Measurements from ENCODE around the gene SLC18A3. TPM values are rescaled to one million over a fixed set of nuclear protein-coding genes. Genes with fewer than 3 reads are reported as not detected.

SLC18A3 gene
- total RNA-seq, 3 donors from 2014 or later = not detected

DNA sequence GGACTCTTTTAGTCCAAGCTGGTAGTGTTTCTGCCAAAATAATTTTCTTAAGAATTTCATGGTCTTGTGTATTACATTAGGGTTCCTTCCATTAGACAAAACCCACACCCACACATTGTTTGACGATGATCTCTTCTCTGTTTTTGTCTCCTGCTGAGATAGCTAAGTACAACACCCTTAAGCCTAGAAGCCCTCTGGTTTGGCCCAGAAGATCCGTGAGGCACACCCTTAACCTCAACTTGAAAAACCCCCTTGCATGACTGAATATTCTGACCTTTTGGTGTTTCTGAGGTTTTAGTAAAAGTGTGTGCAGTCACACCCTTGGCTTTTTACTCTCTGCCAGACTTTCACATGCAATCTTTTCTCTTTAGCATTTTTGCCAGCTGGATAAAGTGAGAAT, 41.9 kb upstream of the SLC18A3 start:
- intact Hi-C loops (cut with DNase I; ENCODE audit: low total_unique reads) = no loop called here

GRCh38 chr10:49569031-49569631, 41.0 kb upstream of the SLC18A3 start:
- Histone ChIP-seq H3K27me3 (no peaks in the 10 kb centered on the region), H3K4me1 (no peaks in the 10 kb centered on the region), H3K9me3 (peaks cover 0 to 8% of the 10 kb centered on the region in 2 donors), H3K36me3 (no peaks in the 10 kb centered on the region), H3K4me3 (no peak overlapping the region), H3K27ac (peak overlapping the region in 1 of 2 donors; percentile 12)
- intact Hi-C loops (cut with DNase I; ENCODE audit: low total_unique reads) = no loop called here
- TF ChIP-seq, protein P1, sequence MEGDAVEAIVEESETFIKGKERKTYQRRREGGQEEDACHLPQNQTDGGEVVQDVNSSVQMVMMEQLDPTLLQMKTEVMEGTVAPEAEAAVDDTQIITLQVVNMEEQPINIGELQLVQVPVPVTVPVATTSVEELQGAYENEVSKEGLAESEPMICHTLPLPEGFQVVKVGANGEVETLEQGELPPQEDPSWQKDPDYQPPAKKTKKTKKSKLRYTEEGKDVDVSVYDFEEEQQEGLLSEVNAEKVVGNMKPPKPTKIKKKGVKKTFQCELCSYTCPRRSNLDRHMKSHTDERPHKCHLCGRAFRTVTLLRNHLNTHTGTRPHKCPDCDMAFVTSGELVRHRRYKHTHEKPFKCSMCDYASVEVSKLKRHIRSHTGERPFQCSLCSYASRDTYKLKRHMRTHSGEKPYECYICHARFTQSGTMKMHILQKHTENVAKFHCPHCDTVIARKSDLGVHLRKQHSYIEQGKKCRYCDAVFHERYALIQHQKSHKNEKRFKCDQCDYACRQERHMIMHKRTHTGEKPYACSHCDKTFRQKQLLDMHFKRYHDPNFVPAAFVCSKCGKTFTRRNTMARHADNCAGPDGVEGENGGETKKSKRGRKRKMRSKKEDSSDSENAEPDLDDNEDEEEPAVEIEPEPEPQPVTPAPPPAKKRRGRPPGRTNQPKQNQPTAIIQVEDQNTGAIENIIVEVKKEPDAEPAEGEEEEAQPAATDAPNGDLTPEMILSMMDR (IDR thresholded peaks at IDR 0.05) = no peak
- TF ChIP-seq POLR2A (IDR thresholded peaks at IDR 0.05) (no peak), POLR2AphosphoS5 (IDR thresholded peaks at IDR 0.05) (no peak)
- no peak for DNase-seq (ENCODE audit: low spot score in 2 of 2)

More for the DNA sequence above, 41.9 kb upstream of the SLC18A3 start:
- Histone ChIP-seq H3K36me3 (no peaks in the 10 kb centered on the region), H3K4me1 (no peaks in the 10 kb centered on the region), H3K4me3 (no peak overlapping the region), H3K27ac (no peak overlapping the region), H3K9me3 (peaks cover 0 to 8% of the 10 kb centered on the region in 2 donors), H3K27me3 (no peaks in the 10 kb centered on the region)
- TF ChIP-seq POLR2AphosphoS5 (IDR thresholded peaks at IDR 0.05) = no peak
- no peak for TF ChIP-seq POLR2A (IDR thresholded peaks at IDR 0.05)
- TF ChIP-seq, protein P1 (IDR thresholded peaks at IDR 0.05) = no peak
- no peak for DNase-seq (ENCODE audit: low spot score in 2 of 2)

DNA sequence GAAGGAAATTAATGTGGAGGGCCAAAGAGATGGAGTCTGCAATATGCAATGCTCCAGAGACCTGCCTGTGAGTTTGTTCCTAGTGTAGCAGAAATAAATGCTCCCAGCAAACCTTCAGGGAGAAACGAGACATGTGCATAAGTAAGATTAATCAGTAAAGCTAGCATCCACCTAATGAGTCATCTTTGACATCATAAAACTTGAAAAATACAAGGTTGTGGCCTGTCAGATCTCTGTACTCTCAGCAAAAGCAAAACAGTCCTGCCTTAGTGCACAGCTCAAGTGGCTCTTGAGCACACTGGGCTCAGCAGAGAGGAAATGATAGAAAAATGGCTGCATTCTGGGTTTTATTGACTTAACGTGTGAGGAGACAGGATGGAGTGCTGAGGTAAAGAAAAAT, 38.7 kb upstream of the SLC18A3 start:
- DNase-seq (ENCODE audit: low spot score in 2 of 2) = no peak
- no peaks in the 10 kb centered on the region for H3K36me3 ChIP-seq
- H3K27ac ChIP-seq = no peak overlapping the region
- intact Hi-C loops (cut with DNase I; ENCODE audit: low total_unique reads) = no loop called here
- peaks cover 0 to 8% of the 10 kb centered on the region in 2 donors for H3K9me3 ChIP-seq
- no peak overlapping the region for H3K4me3 ChIP-seq
- TF ChIP-seq, protein P1 (IDR thresholded peaks at IDR 0.05) = no peak
- TF ChIP-seq POLR2A (IDR thresholded peaks at IDR 0.05) (no peak), POLR2AphosphoS5 (IDR thresholded peaks at IDR 0.05) (no peak)
- no peaks in the 10 kb centered on the region for H3K27me3 ChIP-seq
- H3K4me1 ChIP-seq = no peaks in the 10 kb centered on the region

GRCh38 chr10:49572594-49573114, 37.5 kb upstream of the SLC18A3 start:
- H3K4me1 ChIP-seq = no peaks in the 10 kb centered on the region
- H3K4me3 ChIP-seq = no peak overlapping the region
- peaks cover 0 to 8% of the 10 kb centered on the region in 2 donors for H3K9me3 ChIP-seq
- intact Hi-C loops (cut with DNase I; ENCODE audit: low total_unique reads) = no loop called here
- H3K27me3 ChIP-seq = no peaks in the 10 kb centered on the region
- no peak for DNase-seq (ENCODE audit: low spot score in 2 of 2)
- H3K27ac ChIP-seq = no peak overlapping the region
- no peaks in the 10 kb centered on the region for H3K36me3 ChIP-seq
- no peak for TF ChIP-seq POLR2AphosphoS5 (IDR thresholded peaks at IDR 0.05)
- TF ChIP-seq POLR2A (IDR thresholded peaks at IDR 0.05) = no peak
- TF ChIP-seq, protein P1 (IDR thresholded peaks at IDR 0.05) = no peak

GRCh38 chr10:49575489-49576072, 34.5 kb upstream of the SLC18A3 start:
- DNase-seq (ENCODE audit: low spot score in 2 of 2) = no peak
- intact Hi-C loops (cut with DNase I; ENCODE audit: low total_unique reads) = no loop called here

More at GRCh38 chr10:49575489-49576072, 34.5 kb upstream of the SLC18A3 start:
- Histone ChIP-seq H3K4me3 (no peak overlapping the region), H3K27me3 (no peaks in the 10 kb centered on the region), H3K36me3 (no peaks in the 10 kb centered on the region), H3K9me3 (no peaks in the 10 kb centered on the region), H3K27ac (no peak overlapping the region), H3K4me1 (no peaks in the 10 kb centered on the region)
- TF ChIP-seq POLR2AphosphoS5 (IDR thresholded peaks at IDR 0.05) (no peak), POLR2A (IDR thresholded peaks at IDR 0.05) (no peak)
- TF ChIP-seq, protein P1 (IDR thresholded peaks at IDR 0.05) = no peak

Data from breast epithelium (tissue), 4 donors.